ENCODE measurements around the gene EOMES. TPM values are rescaled to one million over a fixed set of nuclear protein-coding genes. Genes with fewer than 3 reads are reported as not detected.
A peak's percentile ranks its signal among the peaks of the same experiment; 100 is the strongest.

The EOMES gene
- total and polyA plus RNA-seq, 12 donors = 0.01 to 0.76 (median 0.17) TPM; not detected in 3

DNA sequence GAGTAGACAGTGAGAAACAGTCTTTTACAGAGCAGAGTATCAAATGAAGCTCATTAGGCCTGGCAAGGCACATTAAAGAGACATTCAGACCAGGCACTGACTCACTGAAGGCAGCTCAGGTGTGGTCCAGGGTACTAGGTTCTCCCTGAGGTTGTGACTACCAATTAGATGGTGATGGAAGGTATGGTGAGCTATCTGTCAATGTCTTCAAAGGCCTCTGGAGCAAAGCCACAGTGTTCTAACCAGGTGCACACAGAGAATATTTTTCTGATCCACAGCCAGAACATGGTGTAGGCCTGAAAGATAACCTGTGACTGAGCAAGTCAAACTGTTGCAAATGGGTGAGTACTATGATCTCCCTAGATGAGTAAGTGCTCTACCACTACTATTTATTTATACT, 51.5 kb downstream of the EOMES start:
- Histone ChIP-seq H3K4me3 (no peak overlapping the region), H3K4me1 (peaks cover 0 to 31% (median 0%) of the 10 kb centered on the region in 9 donors), H3K9me3 (no peaks in the 10 kb centered on the region), H3K36me3 (no peaks in the 10 kb centered on the region), H3K27me3 (no peaks in the 10 kb centered on the region), H3K27ac (no peak overlapping the region)
- DNase-seq = no peak
- TF ChIP-seq, protein P1, sequence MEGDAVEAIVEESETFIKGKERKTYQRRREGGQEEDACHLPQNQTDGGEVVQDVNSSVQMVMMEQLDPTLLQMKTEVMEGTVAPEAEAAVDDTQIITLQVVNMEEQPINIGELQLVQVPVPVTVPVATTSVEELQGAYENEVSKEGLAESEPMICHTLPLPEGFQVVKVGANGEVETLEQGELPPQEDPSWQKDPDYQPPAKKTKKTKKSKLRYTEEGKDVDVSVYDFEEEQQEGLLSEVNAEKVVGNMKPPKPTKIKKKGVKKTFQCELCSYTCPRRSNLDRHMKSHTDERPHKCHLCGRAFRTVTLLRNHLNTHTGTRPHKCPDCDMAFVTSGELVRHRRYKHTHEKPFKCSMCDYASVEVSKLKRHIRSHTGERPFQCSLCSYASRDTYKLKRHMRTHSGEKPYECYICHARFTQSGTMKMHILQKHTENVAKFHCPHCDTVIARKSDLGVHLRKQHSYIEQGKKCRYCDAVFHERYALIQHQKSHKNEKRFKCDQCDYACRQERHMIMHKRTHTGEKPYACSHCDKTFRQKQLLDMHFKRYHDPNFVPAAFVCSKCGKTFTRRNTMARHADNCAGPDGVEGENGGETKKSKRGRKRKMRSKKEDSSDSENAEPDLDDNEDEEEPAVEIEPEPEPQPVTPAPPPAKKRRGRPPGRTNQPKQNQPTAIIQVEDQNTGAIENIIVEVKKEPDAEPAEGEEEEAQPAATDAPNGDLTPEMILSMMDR (IDR thresholded peaks at IDR 0.05) = no peak
- intact Hi-C loops (cut with DNase I) = loop anchor here in 4 of 10 donors (10.0 kb wide), 4 partner anchors 106 to 536 kb away; partner anchors contain the start of gene SLC4A7 (in 1 of the 4)
- ATAC-seq = no peak

DNA sequence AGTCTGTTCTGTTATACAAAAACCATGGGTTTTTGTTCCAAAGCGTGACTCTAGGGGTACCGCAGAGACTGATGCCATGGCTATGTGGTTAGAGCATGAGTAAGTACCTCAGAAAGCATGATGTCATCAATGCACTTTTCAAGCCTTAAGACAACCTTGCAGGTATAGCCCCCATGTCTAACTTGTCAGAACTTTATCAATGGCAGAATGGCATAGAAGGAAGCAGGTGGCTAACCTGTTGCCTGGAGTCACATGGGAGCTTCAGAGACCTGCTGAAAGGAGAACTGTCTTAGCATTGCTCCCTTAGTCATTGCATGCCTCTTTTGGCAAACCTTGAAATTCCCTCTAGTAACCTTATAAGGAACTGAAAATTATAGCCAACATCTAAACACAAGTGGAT, 52.5 kb downstream of the EOMES start:
- ATAC-seq (no peak), DNase-seq (no peak)
- 89 to 94% methylated on average over 2 of the region's 2 CpGs for WGBS, 2 donors
- Histone ChIP-seq H3K4me3 (no peak overlapping the region), H3K4me1 (peaks cover 0 to 32% (median 0%) of the 10 kb centered on the region in 9 donors), H3K27ac (no peak overlapping the region), H3K36me3 (no peaks in the 10 kb centered on the region), H3K27me3 (no peaks in the 10 kb centered on the region), H3K9me3 (no peaks in the 10 kb centered on the region)
- TF ChIP-seq, protein P1 (IDR thresholded peaks at IDR 0.05) = no peak
- intact Hi-C loops (cut with DNase I) = no loop called here

DNA sequence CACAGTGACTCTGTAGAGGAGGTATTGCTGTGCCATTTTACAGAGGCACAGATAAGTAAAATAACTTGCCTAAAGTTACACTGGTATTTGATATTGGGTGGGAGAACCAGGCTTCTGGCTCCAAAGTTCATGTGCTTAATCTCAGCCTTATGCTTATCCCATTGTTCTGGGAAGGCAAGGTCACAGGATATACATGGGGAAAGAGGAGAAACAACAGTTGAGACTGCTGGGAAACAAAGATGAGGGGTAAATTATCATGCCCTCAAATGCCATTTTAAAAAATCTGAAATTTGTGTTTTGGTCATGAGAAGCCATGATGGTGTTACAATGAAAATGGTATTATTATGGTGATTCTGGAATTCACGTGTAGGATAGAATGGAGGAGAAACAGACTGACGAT, 54.4 kb downstream of the EOMES start:
- no peak overlapping the region for H3K27ac ChIP-seq
- H3K27me3 ChIP-seq = no peaks in the 10 kb centered on the region
- TF ChIP-seq, protein P1 (IDR thresholded peaks at IDR 0.05) = no peak
- intact Hi-C loops (cut with DNase I) = no loop called here
- ATAC-seq = no peak
- whole genome bisulfite sequencing, 2 donors = 52 to 56% methylated on average over 2 of the region's 2 CpGs
- H3K9me3 ChIP-seq = no peaks in the 10 kb centered on the region
- H3K4me3 ChIP-seq = no peak overlapping the region
- no peaks in the 10 kb centered on the region for H3K36me3 ChIP-seq
- DNase-seq = no peak
- peaks cover 0 to 32% (median 0%) of the 10 kb centered on the region in 9 donors for H3K4me1 ChIP-seq

DNA sequence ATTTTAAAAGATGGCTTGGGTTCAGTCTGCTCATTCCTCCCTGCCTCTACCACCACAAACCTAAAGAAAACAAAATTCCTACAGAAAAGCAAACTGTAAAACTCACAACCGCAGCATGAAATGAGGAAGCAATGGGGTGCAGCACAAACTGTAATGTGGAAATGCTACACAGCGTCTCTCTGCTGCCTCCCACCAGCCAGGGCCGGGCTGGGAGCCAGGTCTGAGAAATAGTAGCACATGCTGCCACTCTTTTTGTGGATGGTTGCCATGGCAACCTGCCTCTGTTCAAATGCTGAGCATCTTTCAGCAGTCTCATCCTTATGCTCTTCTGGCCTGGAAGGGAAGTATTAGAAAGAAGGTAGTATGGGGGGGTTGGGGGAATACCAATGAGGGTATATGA, 55.4 kb downstream of the EOMES start:
- peak overlapping the region in 2 of 10 donors; percentile 1 to 78 for H3K27ac ChIP-seq
- H3K27me3 ChIP-seq = no peaks in the 10 kb centered on the region
- H3K4me1 ChIP-seq = peaks cover 0 to 32% (median 0%) of the 10 kb centered on the region in 9 donors
- H3K36me3 ChIP-seq = no peaks in the 10 kb centered on the region
- WGBS, 2 donors = 10 to 24% methylated on average over 3 of the region's 3 CpGs
- H3K9me3 ChIP-seq = no peaks in the 10 kb centered on the region
- TF ChIP-seq, protein P1 (IDR thresholded peaks at IDR 0.05) = no peak
- no peak overlapping the region for H3K4me3 ChIP-seq
- intact Hi-C loops (cut with DNase I) = no loop called here
- DNase-seq = peak; percentile 47 to 66
- peak in 7 of 8 donors; percentile 33 to 74 (median 61) for ATAC-seq

All from heart right ventricle (tissue), 16 donors.